Raji (cell line): ENCODE data around the gene CRNKL1.

Experiments
- POLR2A ChIP-seq: IDR thresholded peaks from 2 replicates; pipeline ENCODE4 v1.6.1; 2011; ENCODE audit warnings: low read depth, low read length, control low read depth; ENCODE audit not compliant: insufficient read depth

Gene CRNKL1

DNA sequence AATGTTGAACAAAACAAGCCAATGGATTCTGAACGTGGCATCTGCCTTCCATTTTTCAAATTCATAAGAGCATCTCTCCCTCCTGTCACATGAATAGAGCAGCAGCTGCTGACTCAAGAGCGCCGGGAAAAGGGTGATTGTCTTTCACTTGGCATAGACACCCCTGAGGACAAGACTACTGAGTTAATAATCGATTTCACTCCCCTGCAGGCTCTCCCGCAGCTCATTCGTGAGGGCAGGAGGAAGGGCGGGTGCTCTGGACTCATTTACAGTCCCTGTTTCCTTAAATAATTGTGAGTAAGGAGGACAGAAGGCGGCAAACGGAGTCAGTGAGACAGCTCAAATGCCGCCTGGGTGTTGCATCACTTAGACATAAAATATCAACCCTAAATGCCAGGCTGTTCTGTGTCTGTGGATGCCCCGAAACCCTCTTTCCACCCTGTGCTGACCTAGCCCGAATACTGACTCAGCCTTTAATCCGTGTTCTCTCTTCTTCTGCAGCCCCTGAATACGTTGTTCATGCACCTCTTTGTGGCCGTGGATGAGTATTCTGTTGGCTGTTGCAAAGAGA, 21.6 kb upstream of the CRNKL1 start:
- no peak for TF ChIP-seq POLR2A

- TF ChIP-seq POLR2A, result no peak
These were observed 18.8 kb upstream of the CRNKL1 start for GRCh38 chr20:20070871-20071726.

DNA sequence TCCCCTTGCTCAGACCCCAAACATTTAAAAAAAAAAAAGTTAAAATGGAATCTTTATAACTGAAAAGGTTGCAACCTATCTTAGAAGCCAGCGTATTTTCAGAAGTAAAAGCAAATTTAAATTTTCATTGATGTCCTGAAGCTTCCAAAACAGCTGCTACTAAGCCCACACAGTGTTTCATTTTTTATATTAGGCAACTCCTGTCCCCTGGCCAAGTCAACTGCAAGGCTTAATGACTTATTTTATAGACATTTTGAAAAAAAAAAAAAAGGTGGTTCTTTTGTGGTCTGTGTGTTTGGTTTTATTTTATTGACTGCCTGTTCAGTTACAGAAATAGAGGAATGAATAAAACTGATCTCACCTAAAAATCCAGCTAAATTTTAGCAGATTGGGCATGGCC, 13.1 kb upstream of the CRNKL1 start:
- no peak for TF ChIP-seq POLR2A

- TF ChIP-seq POLR2A, result no peak
These were observed 11.9 kb upstream of the CRNKL1 start for GRCh38 chr20:20063941-20064702.

GRCh38 chr20:20060234-20060998, 8.2 kb upstream of the CRNKL1 start:
- TF ChIP-seq POLR2A, result no peak

GRCh38 chr20:20051767-20052073, 546 bp downstream of the CRNKL1 start:
- no peak for TF ChIP-seq POLR2A

GRCh38 chr20:20039752-20040387, 12.4 kb downstream of the CRNKL1 start:
- TF ChIP-seq POLR2A, result no peak

DNA sequence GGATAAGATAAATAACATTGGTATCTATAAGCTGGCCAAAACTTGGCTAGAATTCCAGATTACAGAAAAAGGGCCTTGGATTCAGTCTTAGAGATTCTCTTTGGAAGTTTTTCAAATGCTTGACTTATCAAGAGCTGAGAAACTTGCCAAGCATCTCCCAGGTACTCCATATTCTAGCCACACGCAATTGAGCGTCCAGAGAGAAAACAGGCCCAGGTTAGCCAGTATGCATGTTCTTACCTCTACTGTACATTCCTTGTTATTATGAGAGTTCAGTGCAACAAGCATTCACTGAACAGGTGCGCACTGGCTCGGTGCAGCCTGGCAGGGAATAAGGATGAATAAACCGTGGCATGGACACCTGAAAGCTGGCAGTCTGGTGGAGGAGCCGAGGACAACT, 13.7 kb downstream of the CRNKL1 start:
- TF ChIP-seq POLR2A, result no peak

DNA sequence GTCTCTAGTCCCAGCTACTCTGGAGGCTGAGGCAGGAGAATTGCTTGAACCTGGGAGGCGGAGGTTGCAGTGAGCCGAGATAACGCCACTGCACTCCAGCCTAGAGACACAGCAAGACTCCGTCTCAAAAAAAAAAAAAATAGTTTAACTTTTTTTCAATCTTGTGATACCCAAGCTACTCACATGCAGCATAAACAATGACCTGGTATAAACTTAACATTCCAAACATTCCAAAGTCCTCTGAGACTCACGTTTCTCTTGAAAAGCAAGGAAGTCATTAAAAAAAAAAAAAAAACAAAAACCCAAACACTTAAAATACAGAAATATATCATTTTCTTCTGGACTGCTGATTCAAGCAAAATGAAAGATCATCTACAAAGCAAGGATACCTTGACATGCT, 14.3 kb downstream of the CRNKL1 start:
- TF ChIP-seq POLR2A, result no peak

GRCh38 chr20:20036756-20037155, 15.5 kb downstream of the CRNKL1 start:
- no peak for TF ChIP-seq POLR2A

GRCh38 chr20:20034486-20034885, 17.8 kb downstream of the CRNKL1 start:
- no peak for TF ChIP-seq POLR2A

GRCh38 chr20:20031790-20032189, 20.5 kb downstream of the CRNKL1 start:
- no peak for TF ChIP-seq POLR2A

DNA sequence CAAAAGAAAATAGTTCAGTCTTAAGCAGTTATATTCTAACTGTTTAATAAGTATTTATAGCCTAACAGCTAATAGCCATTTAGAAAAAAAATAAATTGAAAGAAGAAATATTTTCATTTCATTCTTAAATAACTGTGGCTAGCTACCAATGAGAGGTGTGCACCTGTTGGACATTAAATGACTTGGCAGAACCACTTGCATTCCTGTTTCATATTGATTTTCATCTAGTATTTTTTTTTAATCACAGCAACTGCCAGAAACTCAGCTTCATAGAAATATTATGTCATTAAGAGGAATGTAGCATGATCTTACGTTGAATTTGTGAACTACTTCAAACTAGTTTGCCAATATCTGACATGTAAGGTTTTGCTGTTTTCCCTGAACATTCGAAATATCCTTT, 25.0 kb downstream of the CRNKL1 start:
- no peak for TF ChIP-seq POLR2A

- TF ChIP-seq POLR2A, result no peak
These were observed 27.3 kb downstream of the CRNKL1 start for GRCh38 chr20:20024942-20025341.

- TF ChIP-seq POLR2A, result no peak
These were observed 28.9 kb downstream of the CRNKL1 start for GRCh38 chr20:20023395-20023794.
